ENCODE measurements around the gene WIPF2.

The WIPF2 gene

DNA sequence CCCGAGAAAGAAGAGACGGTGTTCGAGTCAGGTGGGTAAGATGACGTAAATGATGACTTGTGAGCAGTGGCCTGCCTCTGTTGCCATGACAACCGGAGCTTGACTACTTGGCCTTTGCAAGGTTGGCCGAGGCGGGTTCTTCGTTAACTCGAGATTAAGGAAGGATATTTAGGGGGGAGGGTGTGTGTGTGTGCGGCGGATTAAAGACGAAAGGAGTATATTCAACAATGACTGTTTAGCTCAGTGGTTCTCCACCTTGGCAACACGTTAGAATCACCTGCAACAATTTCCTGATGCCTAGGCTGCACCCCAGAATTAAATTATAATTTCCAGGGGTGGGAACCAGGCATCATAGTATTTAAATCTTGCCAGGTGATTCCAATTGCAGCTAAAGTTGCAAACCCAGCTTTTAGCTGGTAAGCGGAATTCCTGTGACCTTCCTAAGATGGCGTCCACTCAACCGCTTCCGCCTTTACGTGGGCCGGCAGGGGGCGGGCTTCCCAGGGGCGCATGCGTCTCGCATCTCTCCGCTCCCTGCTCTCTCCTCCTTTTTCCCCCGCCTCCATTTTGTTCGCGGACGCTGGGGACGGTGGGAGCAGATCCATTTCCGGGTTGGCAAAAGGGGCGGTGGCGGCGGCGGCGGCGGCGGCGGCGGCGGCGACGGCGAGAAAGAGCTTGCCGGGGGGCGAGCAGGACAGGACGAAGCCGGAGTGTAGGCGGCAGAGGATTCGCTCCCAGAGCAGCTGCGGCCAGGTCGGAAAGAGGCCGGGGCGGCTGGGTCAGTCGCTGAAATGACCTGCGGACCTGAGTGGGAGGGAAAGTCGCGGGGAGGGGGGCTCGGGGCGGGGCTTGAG, at the start of gene WIPF2 (continued):
- TF ChIP-seq, protein P1, sequence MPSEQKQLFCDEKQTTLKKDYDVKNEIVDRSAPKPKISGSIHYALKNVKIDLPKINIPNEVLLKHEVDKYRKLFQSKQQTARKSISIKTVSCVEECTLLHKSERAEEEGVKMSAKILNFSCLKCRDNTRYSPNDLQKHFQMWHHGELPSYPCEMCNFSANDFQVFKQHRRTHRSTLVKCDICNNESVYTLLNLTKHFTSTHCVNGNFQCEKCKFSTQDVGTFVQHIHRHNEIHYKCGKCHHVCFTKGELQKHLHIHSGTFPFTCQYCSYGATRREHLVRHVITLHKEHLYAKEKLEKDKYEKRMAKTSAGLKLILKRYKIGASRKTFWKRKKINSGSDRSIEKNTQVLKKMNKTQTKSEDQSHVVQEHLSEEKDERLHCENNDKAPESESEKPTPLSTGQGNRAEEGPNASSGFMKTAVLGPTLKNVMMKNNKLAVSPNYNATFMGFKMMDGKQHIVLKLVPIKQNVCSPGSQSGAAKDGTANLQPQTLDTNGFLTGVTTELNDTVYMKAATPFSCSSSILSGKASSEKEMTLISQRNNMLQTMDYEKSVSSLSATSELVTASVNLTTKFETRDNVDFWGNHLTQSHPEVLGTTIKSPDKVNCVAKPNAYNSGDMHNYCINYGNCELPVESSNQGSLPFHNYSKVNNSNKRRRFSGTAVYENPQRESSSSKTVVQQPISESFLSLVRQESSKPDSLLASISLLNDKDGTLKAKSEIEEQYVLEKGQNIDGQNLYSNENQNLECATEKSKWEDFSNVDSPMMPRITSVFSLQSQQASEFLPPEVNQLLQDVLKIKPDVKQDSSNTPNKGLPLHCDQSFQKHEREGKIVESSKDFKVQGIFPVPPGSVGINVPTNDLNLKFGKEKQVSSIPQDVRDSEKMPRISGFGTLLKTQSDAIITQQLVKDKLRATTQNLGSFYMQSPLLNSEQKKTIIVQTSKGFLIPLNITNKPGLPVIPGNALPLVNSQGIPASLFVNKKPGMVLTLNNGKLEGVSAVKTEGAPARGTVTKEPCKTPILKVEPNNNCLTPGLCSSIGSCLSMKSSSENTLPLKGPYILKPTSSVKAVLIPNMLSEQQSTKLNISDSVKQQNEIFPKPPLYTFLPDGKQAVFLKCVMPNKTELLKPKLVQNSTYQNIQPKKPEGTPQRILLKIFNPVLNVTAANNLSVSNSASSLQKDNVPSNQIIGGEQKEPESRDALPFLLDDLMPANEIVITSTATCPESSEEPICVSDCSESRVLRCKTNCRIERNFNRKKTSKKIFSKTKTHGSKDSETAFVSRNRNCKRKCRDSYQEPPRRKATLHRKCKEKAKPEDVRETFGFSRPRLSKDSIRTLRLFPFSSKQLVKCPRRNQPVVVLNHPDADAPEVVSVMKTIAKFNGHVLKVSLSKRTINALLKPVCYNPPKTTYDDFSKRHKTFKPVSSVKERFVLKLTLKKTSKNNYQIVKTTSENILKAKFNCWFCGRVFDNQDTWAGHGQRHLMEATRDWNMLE (tag by site-specific recombination; conservative IDR thresholded peaks at IDR 0.05; ENCODE audit: low read depth), result peak; percentile 60
- TF ChIP-seq ZNF184 (tag by site-specific recombination; IDR thresholded peaks at IDR 0.05) (peak; percentile 54; the same call in 1 of the 2 replicates), ZNF391 (tag by site-specific recombination; IDR thresholded peaks at IDR 0.05; ENCODE audit: borderline replicate concordance, low read depth) (0 out of 2 replicates have a peak, but pooled peaks have one; percentile 45), PATZ1 (tag by site-specific recombination; IDR thresholded peaks at IDR 0.05) (peak; percentile 59; the same call in 1 of the 2 replicates), ZBTB7A (tag by site-specific recombination; IDR thresholded peaks at IDR 0.05; ENCODE audit: low read depth) (no peak), ZNF623 (tag by site-specific recombination; IDR thresholded peaks at IDR 0.05) (no peak; the same call in 1 of the 2 replicates), ZNF670 (tag by site-specific recombination; IDR thresholded peaks at IDR 0.05; ENCODE audit: low read depth) (no peak), ZNF157 (tag by site-specific recombination; IDR thresholded peaks at IDR 0.05) (no peak), PRDM10 (tag by site-specific recombination; IDR thresholded peaks at IDR 0.05) (peak; percentile 85), ZNF335 (tag by site-specific recombination; conservative IDR thresholded peaks at IDR 0.05) (peak; percentile 83), ZNF785 (tag by site-specific recombination; IDR thresholded peaks at IDR 0.05) (no peak), ZNF473 (tag by site-specific recombination; IDR thresholded peaks at IDR 0.05) (no peak), KLF7 (tag by site-specific recombination; IDR thresholded peaks at IDR 0.05; ENCODE audit: borderline replicate concordance) (peak; percentile 42; the same call in 1 of the 2 replicates), KLF1 (tag by site-specific recombination; IDR thresholded peaks at IDR 0.05) (peak; percentile 49), GLIS2 (tag by site-specific recombination; IDR thresholded peaks at IDR 0.05) (peak; percentile 78), ZNF239 (tag by site-specific recombination; IDR thresholded peaks at IDR 0.05) (no peak), ZNF600 (tag by site-specific recombination; IDR thresholded peaks at IDR 0.05) (no peak), ZNF48 (tag by site-specific recombination; IDR thresholded peaks at IDR 0.05) (no peak), ZNF704 (tag by site-specific recombination; IDR thresholded peaks at IDR 0.05) (no peak)
- TF ChIP-seq, protein P2, sequence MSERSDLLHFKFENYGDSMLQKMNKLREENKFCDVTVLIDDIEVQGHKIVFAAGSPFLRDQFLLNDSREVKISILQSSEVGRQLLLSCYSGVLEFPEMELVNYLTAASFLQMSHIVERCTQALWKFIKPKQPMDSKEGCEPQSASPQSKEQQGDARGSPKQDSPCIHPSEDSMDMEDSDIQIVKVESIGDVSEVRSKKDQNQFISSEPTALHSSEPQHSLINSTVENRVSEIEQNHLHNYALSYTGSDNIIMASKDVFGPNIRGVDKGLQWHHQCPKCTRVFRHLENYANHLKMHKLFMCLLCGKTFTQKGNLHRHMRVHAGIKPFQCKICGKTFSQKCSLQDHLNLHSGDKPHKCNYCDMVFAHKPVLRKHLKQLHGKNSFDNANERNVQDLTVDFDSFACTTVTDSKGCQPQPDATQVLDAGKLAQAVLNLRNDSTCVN (tag by site-specific recombination; optimal IDR thresholded peaks at IDR 0.05), result peak; percentile 64
- TF ChIP-seq, protein P3, sequence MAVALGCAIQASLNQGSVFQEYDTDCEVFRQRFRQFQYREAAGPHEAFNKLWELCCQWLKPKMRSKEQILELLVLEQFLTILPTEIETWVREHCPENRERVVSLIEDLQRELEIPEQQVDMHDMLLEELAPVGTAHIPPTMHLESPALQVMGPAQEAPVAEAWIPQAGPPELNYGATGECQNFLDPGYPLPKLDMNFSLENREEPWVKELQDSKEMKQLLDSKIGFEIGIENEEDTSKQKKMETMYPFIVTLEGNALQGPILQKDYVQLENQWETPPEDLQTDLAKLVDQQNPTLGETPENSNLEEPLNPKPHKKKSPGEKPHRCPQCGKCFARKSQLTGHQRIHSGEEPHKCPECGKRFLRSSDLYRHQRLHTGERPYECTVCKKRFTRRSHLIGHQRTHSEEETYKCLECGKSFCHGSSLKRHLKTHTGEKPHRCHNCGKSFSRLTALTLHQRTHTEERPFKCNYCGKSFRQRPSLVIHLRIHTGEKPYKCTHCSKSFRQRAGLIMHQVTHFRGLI (tag by site-specific recombination; IDR thresholded peaks at IDR 0.05), result peak; percentile 54; the same call in 1 of the 2 replicates
- TF ChIP-seq, protein P4, sequence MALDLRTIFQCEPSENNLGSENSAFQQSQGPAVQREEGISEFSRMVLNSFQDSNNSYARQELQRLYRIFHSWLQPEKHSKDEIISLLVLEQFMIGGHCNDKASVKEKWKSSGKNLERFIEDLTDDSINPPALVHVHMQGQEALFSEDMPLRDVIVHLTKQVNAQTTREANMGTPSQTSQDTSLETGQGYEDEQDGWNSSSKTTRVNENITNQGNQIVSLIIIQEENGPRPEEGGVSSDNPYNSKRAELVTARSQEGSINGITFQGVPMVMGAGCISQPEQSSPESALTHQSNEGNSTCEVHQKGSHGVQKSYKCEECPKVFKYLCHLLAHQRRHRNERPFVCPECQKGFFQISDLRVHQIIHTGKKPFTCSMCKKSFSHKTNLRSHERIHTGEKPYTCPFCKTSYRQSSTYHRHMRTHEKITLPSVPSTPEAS (tag by site-specific recombination; IDR thresholded peaks at IDR 0.05), result no peak
